ENCODE measurements around the gene CLEC20A. TPM values are rescaled to one million over a fixed set of nuclear protein-coding genes. Genes with fewer than 3 reads are reported as not detected.

The CLEC20A gene
- polyA plus RNA-seq, 3 donors, result not detected

GRCh38 chr1:178506177-178506576 lies 9.4 kb upstream of the CLEC20A start:
- H3K9me3 ChIP-seq (replicated peaks in 1 of 2; ENCODE audit: control insufficient read depth in 1 of 2, insufficient read depth in 1 of 2, low read length in 2 of 2), result no peaks in the 10 kb centered on the region
- intact Hi-C loops (cut with micrococcal nuclease), result no loop called here
- H3K36me3 Mint-ChIP-seq, result no peaks in the 10 kb centered on the region
- H2AFZ ChIP-seq (ENCODE audit: insufficient read depth, low read depth, low read length, poor library complexity, severe bottlenecking), result no peak overlapping the region
- no peak overlapping the region for H3K9ac ChIP-seq (ENCODE audit: insufficient read depth, low read length, poor library complexity, severe bottlenecking)
- H3K4me1 Mint-ChIP-seq, result peaks cover 1% of the 10 kb centered on the region
- no peak overlapping the region for H3K4me3 Mint-ChIP-seq
- no peaks in the 10 kb centered on the region for H3K4me1 ChIP-seq (ENCODE audit: control insufficient read depth in 1 of 2, insufficient read depth in 2 of 2, low read length in 2 of 2)
- no peaks in the 10 kb centered on the region for H3K9me3 Mint-ChIP-seq
- H3K4me3 ChIP-seq (replicated peaks in 1 of 3; ENCODE audit: low read depth in 2 of 3, low read length in 3 of 3), result no peak overlapping the region
- no peaks in the 10 kb centered on the region for H4K20me1 ChIP-seq (ENCODE audit: insufficient read depth, low read length)
- H3K27me3 Mint-ChIP-seq (ENCODE audit: low read depth in 3 of 3), result peaks cover 0 to 4% (median 2%) of the 10 kb centered on the region in 3 donors
- DNase-seq, result no peak
- no peaks in the 10 kb centered on the region for H3K27me3 ChIP-seq (ENCODE audit: control insufficient read depth in 2 of 2, insufficient read depth in 2 of 2, low read length in 2 of 2)
- no peak overlapping the region for H3K4me2 ChIP-seq (replicated peaks; ENCODE audit: extremely low read depth, low read length, poor library complexity, severe bottlenecking)
- WGBS (ENCODE audit: insufficient coverage), result 100% methylated on average over 4 of the region's 6 CpGs
- no peak overlapping the region for H3K27ac Mint-ChIP-seq
- no peaks in the 10 kb centered on the region for H3K79me2 ChIP-seq (ENCODE audit: insufficient read depth, low read length)
- no peak for TF ChIP-seq CTCF (IDR thresholded peaks at IDR 0.05)
- no peak overlapping the region for H3K27ac ChIP-seq (ENCODE audit: low read depth in 1 of 2, low read length in 2 of 2)
- no peaks in the 10 kb centered on the region for H3K36me3 ChIP-seq (replicated peaks in 1 of 2; ENCODE audit: control insufficient read depth in 1 of 2, insufficient read depth in 2 of 2, low read length in 2 of 2)

GRCh38 chr1:178504286-178504685 lies 7.5 kb upstream of the CLEC20A start:
- Histone ChIP-seq H3K9me3 (replicated peaks in 1 of 2; ENCODE audit: control insufficient read depth in 1 of 2, insufficient read depth in 1 of 2, low read length in 2 of 2) (no peaks in the 10 kb centered on the region), H3K4me3 (replicated peaks in 1 of 3; ENCODE audit: low read depth in 2 of 3, low read length in 3 of 3) (no peak overlapping the region), H3K9ac (ENCODE audit: insufficient read depth, low read length, poor library complexity, severe bottlenecking) (no peak overlapping the region), H2AFZ (ENCODE audit: insufficient read depth, low read depth, low read length, poor library complexity, severe bottlenecking) (no peak overlapping the region), H3K27me3 (ENCODE audit: control insufficient read depth in 2 of 2, insufficient read depth in 2 of 2, low read length in 2 of 2) (no peaks in the 10 kb centered on the region), H3K27ac (ENCODE audit: low read depth in 1 of 2, low read length in 2 of 2) (no peak overlapping the region), H3K36me3 (replicated peaks in 1 of 2; ENCODE audit: control insufficient read depth in 1 of 2, insufficient read depth in 2 of 2, low read length in 2 of 2) (no peaks in the 10 kb centered on the region), H3K79me2 (ENCODE audit: insufficient read depth, low read length) (no peaks in the 10 kb centered on the region), H3K4me2 (replicated peaks; ENCODE audit: extremely low read depth, low read length, poor library complexity, severe bottlenecking) (no peak overlapping the region), H4K20me1 (ENCODE audit: insufficient read depth, low read length) (no peaks in the 10 kb centered on the region), H3K4me1 (ENCODE audit: control insufficient read depth in 1 of 2, insufficient read depth in 2 of 2, low read length in 2 of 2) (no peaks in the 10 kb centered on the region)
- Mint-ChIP-seq H3K9me3 (peaks cover 0 to 1% (median 0%) of the 10 kb centered on the region in 7 donors), H3K4me1 (peaks cover 1% of the 10 kb centered on the region), H3K27me3 (ENCODE audit: low read depth in 3 of 3) (peaks cover 2 to 4% (median 2%) of the 10 kb centered on the region in 3 donors), H3K4me3 (no peak overlapping the region), H3K36me3 (no peaks in the 10 kb centered on the region), H3K27ac (no peak overlapping the region)
- WGBS (ENCODE audit: insufficient coverage), result 95% methylated on average over 4 of the region's 4 CpGs
- intact Hi-C loops (cut with micrococcal nuclease), result loop anchor here in 1 of 2 donors (5.0 kb wide), 1 partner anchor 192 kb away; no protein-coding TSS in a partner anchor
- no peak for TF ChIP-seq CTCF (IDR thresholded peaks at IDR 0.05)
- DNase-seq, result no peak

Measured in CD14-positive monocyte (primary cell).